Stomach smooth muscle (tissue), 2 donors: ENCODE measurements around the gene CRIP2.
A peak's percentile ranks its signal among the peaks of the same experiment; 100 is the strongest.

Experiments
- H3K27ac ChIP-seq: one replicate; pipeline ENCODE4 v1.7.0; 2013; ENCODE audit warnings: mild to moderate bottlenecking, low read length, inconsistent platforms
- H3K27me3 ChIP-seq, 2 donors: one replicate each; pipeline ENCODE4 v1.7.0; 2013; ENCODE audit warnings: low read length in 2 of 2; ENCODE audit not compliant: insufficient read depth in 2 of 2, control insufficient read depth in 1 of 2
- H3K36me3 ChIP-seq, 2 donors: one replicate each; pipeline ENCODE4 v1.7.0; 2013; ENCODE audit warnings: low read length in 2 of 2; ENCODE audit not compliant: control insufficient read depth in 2 of 2, insufficient read depth in 2 of 2
- H3K4me1 ChIP-seq: one replicate; pipeline ENCODE4 v1.7.0; 2013; ENCODE audit warnings: low read length; ENCODE audit not compliant: control insufficient read depth, insufficient read depth
- H3K4me3 ChIP-seq, 2 donors: one replicate each; pipeline ENCODE4 v1.7.0; 2013; ENCODE audit warnings: low read length in 2 of 2
- H3K9ac ChIP-seq, 2 donors: one replicate each; pipeline ENCODE4 v1.7.0; 2013; ENCODE audit warnings: low read length in 2 of 2, mild to moderate bottlenecking in 1 of 2
- H3K9me3 ChIP-seq, 2 donors: one replicate each; pipeline ENCODE4 v1.7.0; 2013; ENCODE audit warnings: low read length in 2 of 2; ENCODE audit not compliant: control insufficient read depth in 2 of 2
- donor health status: healthy.
- donor health status: Pancreatic carcinoma.

The CRIP2 gene

DNA sequence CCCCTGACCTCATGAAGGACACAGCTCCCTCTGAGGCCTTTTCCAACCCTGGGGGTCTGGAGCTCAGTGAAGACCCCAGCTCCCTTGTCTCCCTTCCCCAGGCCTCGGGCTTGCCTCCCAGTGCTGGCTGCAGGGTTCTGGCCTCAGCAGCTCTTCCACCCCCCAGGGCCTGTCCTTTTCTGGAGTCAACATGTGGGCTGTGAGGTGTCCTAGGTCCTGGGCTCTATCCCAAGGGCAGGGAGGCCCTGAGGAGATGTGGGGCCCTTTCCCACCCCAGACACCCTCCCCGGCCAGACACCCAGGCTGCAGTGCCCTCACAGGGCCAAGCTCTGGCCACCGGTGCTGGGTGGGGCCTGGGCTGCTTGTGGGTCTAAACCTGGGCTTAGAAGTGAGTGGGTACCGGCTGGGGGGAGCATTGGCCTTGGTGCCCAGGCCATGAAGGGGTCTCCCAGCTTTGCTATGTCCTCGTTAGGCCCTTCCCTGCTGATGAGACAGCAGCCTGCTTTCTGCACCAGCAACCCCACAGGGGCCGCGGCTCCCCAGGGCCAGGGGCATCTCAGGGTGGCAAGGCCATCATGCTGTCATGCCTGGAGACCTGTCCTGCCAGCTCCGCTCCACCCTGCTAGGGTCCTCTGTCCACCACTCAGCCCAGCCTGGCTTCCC lies 2.7 kb upstream of the CRIP2 start:
- Histone ChIP-seq H3K4me1 (peaks cover 66% of the 10 kb centered on the region), H3K36me3 (peaks cover 3% of the 10 kb centered on the region in 2 donors), H3K4me3 (no peak overlapping the region), H3K9ac (no peak overlapping the region), H3K27me3 (peaks cover 0 to 3% of the 10 kb centered on the region in 2 donors), H3K27ac (peak overlapping the region; percentile 41), H3K9me3 (no peaks in the 10 kb centered on the region)

- Histone ChIP-seq H3K9me3 (no peaks in the 10 kb centered on the region), H3K9ac (no peak overlapping the region), H3K27ac (peak overlapping the region; percentile 41), H3K4me3 (no peak overlapping the region), H3K4me1 (peaks cover 71% of the 10 kb centered on the region), H3K27me3 (peaks cover 0 to 3% of the 10 kb centered on the region in 2 donors), H3K36me3 (peaks cover 3% of the 10 kb centered on the region in 2 donors)
These were observed 2.1 kb upstream of the CRIP2 start for GRCh38 chr14:105472486-105472991.

DNA sequence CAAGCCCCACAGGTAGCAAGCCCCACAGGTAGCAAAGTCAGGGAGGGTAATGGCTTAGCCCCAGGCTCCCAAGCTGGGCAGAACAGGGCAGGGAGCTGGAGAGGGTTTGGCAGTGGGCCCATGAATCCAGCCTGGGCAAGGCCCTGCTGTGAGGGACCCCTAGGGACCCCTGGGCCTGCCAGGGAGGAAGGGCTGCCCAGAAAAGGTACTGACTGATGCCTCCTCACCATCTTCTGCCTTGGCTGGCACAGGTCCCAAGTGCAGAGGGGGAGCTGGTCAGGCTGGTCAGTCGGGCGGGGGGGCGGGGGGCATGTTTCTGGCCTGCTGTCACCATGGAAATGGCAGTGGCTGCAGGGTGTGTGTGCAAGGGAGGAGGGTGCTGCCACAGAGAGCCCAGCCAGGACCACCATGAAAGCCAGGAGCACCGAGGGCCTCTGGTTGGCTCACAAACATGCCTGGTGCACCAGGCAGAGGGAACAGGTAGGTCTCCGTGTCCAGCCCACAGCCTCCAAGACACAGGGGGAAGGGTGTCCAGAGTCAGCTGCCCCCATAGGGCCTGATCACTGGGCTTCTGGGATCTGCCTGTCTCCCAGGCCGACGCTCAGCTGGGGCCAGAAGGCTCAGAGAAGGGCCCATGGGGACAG lies 1.5 kb upstream of the CRIP2 start:
- Histone ChIP-seq H3K9me3 (no peaks in the 10 kb centered on the region), H3K4me3 (peak overlapping the region; percentile 49 to 81), H3K36me3 (peaks cover 0 to 3% of the 10 kb centered on the region in 2 donors), H3K27me3 (peaks cover 0 to 3% of the 10 kb centered on the region in 2 donors), H3K4me1 (peaks cover 68% of the 10 kb centered on the region), H3K9ac (no peak overlapping the region), H3K27ac (peak overlapping the region; percentile 49)

- Histone ChIP-seq H3K4me3 (peak overlapping the region; percentile 49 to 81), H3K27me3 (peaks cover 0 to 3% of the 10 kb centered on the region in 2 donors), H3K9ac (no peak overlapping the region), H3K36me3 (no peaks in the 10 kb centered on the region), H3K4me1 (peaks cover 62% of the 10 kb centered on the region), H3K9me3 (no peaks in the 10 kb centered on the region), H3K27ac (peak overlapping the region; percentile 49)
These were observed 741 bp upstream of the CRIP2 start for GRCh38 chr14:105473677-105474482.

DNA sequence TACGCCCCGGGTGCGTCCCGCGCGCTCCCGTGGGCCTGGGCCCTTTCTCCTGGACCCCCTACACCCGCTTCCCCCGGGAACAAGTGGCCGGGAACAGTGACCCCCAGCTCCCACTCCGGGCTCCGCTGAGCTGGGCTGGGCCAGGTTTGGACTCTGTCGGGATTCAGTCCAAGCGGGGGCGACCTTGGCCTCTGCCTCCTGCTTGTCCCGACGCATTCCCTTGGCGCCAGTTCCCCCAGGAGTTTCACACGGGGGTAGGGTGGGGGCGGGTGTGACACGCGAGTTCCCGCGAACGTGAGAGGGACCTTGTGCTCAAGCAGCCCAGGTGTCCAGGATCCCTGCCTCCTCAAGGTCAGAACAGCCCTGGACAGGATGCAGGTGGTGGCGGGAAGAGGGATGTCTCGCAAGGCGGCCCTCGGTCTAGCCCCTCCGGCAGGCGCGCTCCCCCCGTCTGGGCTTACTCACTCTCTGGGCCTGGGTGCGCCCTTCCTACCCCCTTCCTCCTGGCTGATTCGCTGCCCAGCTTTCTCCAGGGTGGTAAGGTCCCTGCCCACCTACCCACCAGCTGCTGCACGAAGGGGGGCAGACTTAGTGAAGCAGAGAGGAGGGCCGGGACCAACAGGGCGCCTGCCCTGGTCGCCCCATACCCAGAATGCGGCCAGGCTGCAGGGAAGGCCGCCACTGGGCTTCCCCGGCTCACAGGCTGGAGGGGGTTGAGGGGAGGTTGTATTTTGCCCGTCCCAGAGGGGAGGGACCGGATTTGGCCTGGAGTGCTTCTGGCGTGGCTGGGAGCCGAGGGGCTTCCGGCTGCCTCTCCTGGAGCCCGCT lies 862 bp downstream of the CRIP2 start:
- peaks cover 62% of the 10 kb centered on the region for H3K4me1 ChIP-seq
- peak overlapping the region; percentile 69 for H3K27ac ChIP-seq
- peaks cover 0 to 3% of the 10 kb centered on the region in 2 donors for H3K36me3 ChIP-seq
- H3K27me3 ChIP-seq: peaks cover 0 to 3% of the 10 kb centered on the region in 2 donors
- peak overlapping the region; percentile 54 to 81 for H3K4me3 ChIP-seq
- H3K9me3 ChIP-seq: no peaks in the 10 kb centered on the region
- H3K9ac ChIP-seq: peak overlapping the region; percentile 53 to 58

- Histone ChIP-seq H3K27ac (peak overlapping the region; percentile 69), H3K36me3 (peaks cover 0 to 3% of the 10 kb centered on the region in 2 donors), H3K4me3 (peak overlapping the region; percentile 54 to 81), H3K9ac (peak overlapping the region; percentile 53 to 58), H3K4me1 (peaks cover 64% of the 10 kb centered on the region), H3K9me3 (no peaks in the 10 kb centered on the region), H3K27me3 (peaks cover 0 to 3% of the 10 kb centered on the region in 2 donors)
These were observed 1.6 kb downstream of the CRIP2 start for GRCh38 chr14:105476097-105476830.

DNA sequence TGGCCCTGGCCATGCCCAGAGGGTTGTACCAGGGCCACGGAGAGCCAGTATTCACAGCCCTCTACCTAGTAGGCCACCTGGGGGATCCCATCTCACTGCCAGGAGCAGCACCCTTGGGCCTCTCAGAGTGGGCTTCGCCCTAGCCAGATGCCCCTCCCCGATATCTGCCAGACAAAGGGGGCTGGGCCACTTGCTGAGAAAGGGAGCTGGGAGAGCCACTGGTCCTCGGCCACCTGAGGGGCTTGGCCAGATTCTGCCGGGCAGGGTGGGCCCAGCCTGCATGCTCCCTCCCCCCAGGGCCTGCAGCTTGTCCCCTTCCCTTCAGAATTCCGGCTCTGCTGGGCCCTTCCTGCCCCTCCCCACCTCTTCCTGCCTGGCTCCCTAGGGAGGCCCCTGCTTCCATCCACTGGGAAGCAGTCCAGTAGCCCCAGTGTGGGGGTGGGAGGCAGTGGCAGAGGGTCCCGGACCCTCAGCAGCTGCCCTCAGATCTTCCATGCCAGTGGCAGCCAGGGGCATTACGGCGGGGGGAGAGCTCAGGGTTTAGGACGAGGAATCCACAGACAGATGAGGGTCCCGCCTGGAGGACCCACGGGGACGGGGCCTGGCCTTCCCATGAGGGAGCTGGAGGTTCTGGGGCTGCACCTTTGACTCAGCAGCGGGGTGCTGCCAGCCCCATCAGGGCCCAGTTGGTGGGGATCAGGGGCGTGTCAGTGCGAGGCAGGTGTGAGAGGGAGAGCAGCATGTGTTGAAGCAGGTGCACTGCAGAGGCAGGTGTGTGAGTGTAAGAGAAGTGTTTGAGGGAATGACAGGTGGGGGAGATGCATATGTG lies 2.4 kb downstream of the CRIP2 start:
- peak overlapping the region; percentile 69 for H3K27ac ChIP-seq
- peaks cover 0 to 3% of the 10 kb centered on the region in 2 donors for H3K36me3 ChIP-seq

GRCh38 chr14:105477660-105478397 lies 3.2 kb downstream of the CRIP2 start:
- Histone ChIP-seq H3K36me3 (peaks cover 0 to 3% of the 10 kb centered on the region in 2 donors), H3K4me1 (peaks cover 65% of the 10 kb centered on the region), H3K27me3 (peaks cover 0 to 3% of the 10 kb centered on the region in 2 donors), H3K4me3 (no peak overlapping the region), H3K9me3 (no peaks in the 10 kb centered on the region), H3K9ac (no peak overlapping the region), H3K27ac (no peak overlapping the region)

More for the DNA sequence above, 2.4 kb downstream of the CRIP2 start:
- peak overlapping the region; percentile 53 to 58 for H3K9ac ChIP-seq
- no peaks in the 10 kb centered on the region for H3K9me3 ChIP-seq
- H3K4me1 ChIP-seq: peaks cover 65% of the 10 kb centered on the region
- H3K4me3 ChIP-seq: peak overlapping the region; percentile 54 to 81
- peaks cover 0 to 3% of the 10 kb centered on the region in 2 donors for H3K27me3 ChIP-seq
